HG03378 (cell line): ENCODE data around the gene CDH6.

Experiments used
- ATAC-seq: cut with Tn5 transposase; IDR thresholded peaks from one replicate; pipeline ENCODE4 v1.9.1; 2021; ENCODE audit warnings: mild to moderate bottlenecking, moderate library complexity; ENCODE audit not compliant: unreplicated experiment

CDH6 gene

GRCh38 chr5:31193591-31194467 is at the start of gene CDH6:
Gene CDH6 (plus strand): TSS chr5:31193686. CDS start chr5:31267474, 73,788 bp downstream.
- no peak for ATAC-seq

DNA sequence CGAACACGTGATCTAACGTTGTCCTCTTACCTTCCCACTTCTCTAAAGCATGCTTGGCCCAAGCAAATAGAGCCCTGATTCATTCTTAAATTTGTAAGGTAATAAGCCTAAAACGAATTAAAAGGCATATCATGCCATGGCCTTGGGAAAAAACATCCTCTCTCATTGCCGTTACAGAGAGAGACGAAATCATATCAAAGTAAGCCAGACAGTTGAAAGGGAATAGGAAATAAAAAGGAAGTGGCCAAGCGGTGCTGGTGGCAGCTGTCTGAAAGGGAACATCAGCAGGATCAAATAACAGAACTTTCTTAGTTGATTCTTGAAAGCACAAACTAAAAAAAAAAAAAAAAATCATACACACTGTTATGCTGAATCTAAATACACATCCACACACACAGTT is 49.1 kb upstream of the CDH6 start:
- ATAC-seq, result no peak

DNA sequence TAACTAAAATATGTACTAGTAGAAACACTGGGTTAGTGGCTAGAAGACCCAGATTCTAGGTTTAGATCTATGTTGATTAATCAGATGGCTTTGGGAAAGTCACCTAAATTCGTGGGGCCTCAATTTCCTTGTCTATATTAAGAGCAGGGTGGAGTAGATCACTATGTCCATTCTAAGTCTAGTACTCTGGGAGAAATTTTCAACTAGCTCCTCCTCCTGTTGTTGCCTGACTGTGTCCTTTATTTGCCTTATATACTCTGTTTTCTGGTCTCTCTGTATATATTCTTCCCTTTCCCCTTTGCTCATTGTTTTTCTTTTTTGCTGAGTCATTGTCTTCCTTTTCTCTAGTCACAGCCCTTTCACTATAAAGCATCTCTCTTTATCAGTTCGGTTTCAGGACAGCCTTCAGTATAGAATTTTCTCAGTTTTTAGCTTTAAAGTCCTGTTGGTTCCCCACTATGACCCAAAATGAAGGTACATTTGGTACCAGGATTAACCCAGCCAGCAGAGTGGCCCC is 44.5 kb upstream of the CDH6 start:
- ATAC-seq, result no peak

DNA sequence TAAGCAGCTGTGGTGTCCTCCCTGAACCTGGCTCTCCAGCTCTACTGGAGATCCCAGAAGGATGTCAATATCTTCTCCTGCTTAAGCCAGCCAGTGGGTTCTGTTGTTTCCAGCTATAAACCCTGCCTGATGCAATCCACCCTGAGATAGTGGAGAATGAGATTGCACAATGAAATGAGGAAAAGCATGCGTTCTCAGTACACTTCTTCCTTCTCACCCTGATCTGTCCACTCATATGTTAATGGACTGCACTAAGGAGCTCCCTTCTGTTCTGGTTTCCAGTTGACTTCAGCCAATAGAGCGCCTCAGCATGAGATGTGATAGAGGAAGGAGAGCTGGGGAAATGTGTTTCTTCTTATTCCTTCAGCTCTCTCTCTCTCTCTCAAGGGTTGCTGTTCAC is 40.0 kb upstream of the CDH6 start:
- no peak for ATAC-seq

- ATAC-seq, result no peak
These were observed 36.8 kb upstream of the CDH6 start for GRCh38 chr5:31156631-31157160.

GRCh38 chr5:31157720-31158119 is 35.8 kb upstream of the CDH6 start:
- no peak for ATAC-seq

- ATAC-seq, result no peak
These were observed 34.8 kb upstream of the CDH6 start for GRCh38 chr5:31158686-31159085.

DNA sequence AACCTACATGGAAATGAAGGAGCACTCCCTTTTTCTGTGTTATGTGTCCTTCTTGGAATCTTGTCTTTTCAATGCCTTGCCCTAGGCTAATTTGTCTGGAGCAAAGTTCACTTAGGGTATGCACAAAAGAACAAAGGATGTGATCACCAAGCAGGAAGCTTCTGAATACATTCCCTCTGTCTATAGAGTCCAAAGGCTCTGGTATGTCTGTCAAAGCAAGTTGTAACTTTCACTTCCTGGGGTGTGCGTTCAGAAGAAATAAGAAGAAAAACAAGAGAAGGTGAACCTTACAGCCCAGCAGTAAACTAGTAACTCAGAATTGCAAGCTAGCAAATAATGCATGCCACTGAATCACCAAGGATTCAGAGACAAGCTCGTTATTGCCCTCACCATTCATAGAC is 31.7 kb upstream of the CDH6 start:
- ATAC-seq, result no peak

DNA sequence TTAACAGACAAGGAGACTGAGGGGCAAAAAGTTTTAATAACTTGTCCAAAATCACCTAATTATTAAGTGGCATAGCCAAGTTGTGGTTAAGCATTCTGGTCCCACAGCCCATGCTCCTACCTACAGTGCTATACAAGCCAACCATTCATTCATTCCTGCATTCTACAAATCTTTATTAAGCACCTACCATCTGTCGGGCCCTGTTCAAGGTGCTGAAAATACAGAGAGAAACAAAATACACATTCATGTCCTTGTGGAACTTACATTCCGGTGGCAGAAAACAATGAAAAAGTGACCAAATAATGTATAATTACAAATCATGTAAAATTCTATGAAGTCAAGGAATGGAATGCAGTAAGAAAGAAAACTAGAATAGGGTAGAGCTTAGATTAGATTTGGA is 27.8 kb upstream of the CDH6 start:
- ATAC-seq, result no peak

DNA sequence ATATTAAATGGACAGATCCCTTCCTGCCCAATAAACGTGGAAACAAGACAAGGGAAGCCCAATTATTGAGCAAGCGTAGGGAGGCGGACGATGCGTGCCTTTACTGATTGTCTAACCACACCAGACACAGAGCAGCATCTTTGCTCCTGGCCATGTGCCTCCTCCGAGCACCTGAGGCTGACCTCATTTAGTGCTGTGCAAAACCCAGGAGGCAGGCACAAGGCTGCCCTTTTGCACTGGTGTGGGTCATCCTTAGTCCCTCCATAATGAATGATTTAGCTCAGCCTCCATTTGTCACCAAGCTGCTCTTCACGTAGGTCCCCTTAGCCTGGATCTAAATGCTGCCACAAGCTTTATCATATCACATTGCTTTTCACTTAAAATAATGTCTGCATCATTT is 24.1 kb upstream of the CDH6 start:
- ATAC-seq, result no peak

DNA sequence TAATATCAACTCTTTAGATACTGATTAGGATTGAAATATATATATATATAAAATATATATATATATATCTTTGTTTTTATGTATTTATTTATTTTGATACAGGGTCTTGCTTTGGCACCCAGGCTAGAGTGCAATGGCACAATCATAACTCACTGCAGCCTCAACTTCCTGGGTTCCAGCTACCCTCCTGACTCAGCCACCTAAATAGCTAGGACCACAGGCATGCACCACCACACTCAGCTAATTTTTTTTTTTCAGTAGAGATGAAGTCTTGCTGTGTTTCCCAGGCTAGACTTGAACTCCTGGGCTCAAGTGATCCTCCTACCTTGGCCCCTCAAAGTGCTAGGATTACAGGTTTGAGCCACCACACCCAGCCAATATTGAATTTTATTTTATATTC is 20.6 kb upstream of the CDH6 start:
- no peak for ATAC-seq

- no peak for ATAC-seq
These were observed 19.9 kb upstream of the CDH6 start for GRCh38 chr5:31173614-31174013.

DNA sequence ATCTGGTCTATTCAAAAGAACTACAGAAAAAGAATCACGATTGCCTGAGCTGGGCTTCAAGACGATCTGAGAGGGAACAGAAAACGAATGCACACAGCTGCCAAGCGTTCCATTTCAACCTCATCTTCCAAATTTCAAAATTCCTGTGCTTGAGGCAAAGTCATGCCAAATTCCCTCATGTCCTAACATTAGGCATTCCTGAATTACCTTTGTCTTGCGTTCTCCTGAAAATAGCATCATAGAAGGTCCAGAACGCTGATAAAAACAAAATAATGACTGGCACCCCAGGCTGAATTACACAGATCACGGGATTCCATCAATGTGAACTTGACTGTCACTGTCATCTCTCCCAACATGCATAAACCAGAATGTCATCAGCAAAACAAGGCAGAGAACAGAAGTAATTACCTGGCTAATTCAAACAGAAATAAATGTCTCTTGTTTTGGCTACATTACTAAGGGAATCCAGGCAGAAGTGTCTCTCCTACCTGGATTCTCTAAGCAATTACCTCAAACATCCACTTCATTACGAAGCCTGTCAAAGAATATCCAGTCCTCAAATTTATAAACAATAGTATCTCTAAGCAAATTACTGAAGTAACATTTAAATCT is 12.0 kb upstream of the CDH6 start:
- no peak for ATAC-seq

DNA sequence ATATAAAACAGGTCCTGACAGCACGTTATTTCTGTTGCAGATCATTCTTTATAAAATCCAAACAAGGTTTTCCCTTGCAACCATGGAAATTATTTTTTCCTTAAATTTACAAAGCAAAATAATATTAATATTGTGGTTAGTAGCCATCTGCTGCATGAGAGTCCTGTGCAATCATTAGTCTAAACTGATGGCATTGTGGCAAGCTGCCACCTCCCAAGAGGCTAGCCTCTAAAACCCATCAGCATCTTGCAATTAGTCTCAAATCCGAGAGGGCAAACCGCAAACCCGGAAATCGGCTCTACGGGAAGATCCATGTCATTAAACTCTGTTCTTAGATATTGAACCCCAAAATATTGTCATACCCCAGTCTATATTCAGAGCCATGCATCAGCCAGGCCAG is 11.3 kb upstream of the CDH6 start:
- no peak for ATAC-seq

- no peak for ATAC-seq
These were observed 7.5 kb upstream of the CDH6 start for GRCh38 chr5:31185951-31186350.

DNA sequence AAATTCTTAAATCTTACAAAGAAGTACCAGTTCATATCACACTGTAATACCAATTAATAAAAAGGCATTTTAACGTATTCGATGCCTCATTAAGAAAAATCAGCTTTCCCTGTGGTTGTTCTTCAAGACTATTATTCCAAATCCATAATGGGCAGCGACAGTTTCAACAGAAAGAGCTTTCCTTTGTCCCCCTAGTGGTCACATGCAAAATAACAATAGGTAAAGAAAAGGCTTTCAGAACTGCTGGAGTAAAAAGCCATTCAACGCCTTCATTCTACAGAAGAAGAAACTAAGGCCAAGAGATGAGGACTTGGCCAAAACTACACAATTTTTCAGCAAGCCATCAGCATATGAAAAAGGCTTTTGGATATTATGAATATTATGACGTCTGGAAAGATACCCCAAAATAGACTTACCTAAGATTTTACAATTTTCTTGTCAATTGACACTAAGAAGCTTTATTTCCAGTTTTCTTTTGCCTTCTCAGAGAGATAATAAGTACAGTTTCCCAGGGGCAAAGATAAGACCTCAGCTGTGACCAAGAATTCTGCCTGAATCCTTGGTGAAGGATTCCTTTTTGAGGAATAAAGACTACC is 6.7 kb upstream of the CDH6 start:
- ATAC-seq, result no peak

GRCh38 chr5:31187591-31187990 is 5.9 kb upstream of the CDH6 start:
- no peak for ATAC-seq

DNA sequence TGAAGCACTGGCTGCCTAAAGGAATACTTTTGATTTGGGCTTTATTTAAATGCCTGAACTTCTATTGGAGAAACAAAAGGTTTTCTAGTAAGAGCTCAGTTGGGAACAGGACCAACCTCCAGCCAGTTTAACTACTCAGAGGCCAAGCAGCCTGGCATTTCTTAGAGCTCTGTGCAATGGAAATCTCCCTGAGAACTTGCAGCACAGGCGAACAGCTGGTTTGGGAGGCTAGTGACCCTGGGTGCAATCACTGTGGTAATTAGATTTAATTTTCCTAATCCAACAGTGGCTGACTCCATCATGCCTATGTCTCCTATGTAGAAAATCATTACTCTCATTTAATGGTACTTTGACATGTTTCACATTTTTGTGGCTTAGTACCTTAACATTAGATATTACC is 1.0 kb upstream of the CDH6 start:
- ATAC-seq, result no peak

DNA sequence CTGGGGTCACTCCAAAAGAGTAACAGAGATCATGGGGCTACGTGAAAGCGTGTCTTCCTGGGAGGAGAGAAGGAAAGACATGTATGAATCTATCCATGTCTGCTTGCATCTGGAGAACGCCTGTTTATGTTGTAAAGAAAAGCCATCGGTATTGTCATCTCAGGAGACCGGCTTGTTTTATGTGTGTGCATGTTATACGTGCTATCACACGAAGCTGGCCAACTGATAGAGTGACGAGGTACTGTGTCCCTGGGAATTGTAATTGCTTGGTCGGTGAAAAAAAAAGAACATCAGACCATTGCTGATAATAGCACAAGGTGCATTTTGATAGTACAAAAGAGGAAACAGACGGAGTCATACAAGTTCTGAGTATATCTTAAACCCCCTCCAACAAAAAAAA is 370 bp upstream of the CDH6 start:
- no peak for ATAC-seq

DNA sequence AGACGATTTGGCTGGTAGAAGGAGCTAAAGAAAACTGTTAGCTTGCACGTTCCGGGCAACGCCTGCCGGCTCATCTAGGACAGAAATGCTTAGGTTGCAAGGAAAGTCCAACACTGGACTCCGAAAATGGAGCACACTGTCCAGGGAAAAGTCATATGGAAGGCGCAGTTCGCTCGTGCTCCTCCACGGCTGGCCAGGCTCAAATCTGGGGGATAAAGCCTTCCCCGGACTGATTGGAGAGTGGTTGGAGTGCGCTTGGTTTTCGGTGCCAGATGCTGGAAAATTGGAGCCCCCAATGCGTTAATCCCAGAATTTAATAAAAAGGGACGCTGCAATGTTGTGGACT is 955 bp downstream of the CDH6 start:
- ATAC-seq, result no peak

DNA sequence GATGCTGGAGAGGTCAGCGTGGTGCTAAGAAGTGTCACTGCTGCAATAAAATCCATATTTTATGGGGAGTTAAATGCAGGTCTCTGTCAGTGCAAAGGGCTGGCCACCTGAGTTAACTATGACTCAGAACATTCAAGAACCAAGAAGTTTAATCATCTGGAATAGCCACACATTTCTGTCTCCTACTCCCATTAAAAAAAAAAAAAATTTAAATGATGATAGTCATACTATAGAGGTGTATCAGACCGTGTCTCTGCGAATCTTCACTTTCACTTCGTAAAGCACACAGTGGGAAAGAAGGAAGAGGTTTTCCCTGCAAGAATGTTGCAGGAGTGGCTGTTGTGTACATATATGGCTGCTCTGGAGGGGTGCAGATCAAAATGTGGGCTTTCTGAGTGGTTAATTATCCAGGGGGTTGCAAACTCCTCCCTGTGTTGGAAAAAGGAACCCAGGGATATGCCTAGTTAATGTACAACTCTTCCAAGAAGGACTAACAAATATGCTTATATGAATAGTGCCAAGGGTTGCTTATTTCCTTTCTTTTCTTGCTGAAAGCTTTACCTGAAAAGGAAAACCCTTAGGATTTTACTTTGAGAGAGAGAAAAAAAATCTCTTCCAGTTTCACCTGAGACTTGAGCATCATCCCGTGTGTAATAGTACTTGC is 1.5 kb downstream of the CDH6 start:
- ATAC-seq, result no peak
